NCI-H1417 treated with DMSO at 0.1 percent for 48 hours (cell line): Measurements from ENCODE around the gene WDR17.

Experiments
- DNase-seq: peaks from one replicate; lab custom pipeline; 2025; lab: John Stamatoyannopoulos, UW

Gene WDR17

DNA sequence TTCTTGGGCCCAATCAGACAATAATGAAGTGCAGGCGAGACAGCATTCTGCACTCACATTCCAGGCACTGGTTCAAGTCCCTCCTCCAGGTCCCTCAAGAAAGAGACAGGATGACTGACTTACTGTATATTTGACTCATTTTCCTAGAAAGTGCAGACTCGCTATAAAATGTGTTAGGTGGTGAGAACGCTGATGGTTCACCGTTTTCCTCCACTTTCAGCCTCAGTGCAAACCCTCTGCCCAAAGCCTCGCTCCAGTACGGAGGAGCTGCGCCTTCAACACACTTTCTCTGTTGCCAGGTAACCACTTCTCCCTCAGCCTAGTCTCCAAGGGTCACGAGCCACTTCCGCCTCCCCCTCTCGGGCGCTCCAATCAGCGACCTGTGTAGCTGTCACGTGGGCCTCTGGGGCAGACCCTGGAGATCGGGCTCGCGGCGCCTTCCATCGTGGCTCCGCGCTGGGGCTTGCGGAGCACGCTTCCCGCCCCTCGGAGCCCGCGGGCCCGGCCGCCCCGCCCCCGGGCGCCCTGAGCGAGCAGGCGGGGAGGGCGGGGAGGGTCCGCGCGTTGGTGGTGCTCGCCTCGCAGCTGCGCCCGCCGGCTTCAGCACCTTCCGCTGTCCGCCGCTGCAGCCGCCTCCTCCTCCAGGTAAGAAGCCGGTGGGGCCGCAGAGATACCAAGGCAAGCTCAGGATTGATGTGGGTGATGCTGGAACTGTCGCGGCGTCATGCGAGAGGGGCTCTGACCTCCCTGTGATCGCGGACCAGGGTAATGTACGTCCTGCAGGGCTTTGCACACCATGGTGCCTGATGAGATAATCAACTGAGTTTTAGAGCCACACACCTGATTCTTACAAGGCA is at the start of gene WDR17:
Gene WDR17, plus strand, starts transcription at position 407 of the 857 bp plus-strand sequence. CDS start 45,740 bp downstream, outside the sequence.
- DNase-seq: peak; percentile 85

DNA sequence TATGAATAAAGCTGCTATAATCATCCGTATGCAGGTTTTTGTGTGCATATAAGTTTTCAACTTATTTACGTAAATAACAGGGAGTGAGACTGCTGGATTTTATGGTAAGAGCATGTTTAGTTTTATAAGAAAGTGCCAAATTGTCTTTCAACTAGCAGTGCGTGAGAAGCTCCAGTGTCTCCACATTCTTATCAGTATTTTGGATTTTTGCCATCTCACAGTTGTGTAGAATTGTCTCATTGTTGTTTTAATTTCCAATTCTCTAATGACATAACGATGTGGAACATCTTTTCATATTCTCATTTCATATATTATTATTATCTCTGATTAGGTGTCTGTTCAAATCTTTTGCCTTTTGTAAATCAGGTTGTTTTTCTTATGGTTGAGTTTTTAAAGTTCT is 49.0 kb upstream of the WDR17 start:
- DNase-seq: no peak

DNA sequence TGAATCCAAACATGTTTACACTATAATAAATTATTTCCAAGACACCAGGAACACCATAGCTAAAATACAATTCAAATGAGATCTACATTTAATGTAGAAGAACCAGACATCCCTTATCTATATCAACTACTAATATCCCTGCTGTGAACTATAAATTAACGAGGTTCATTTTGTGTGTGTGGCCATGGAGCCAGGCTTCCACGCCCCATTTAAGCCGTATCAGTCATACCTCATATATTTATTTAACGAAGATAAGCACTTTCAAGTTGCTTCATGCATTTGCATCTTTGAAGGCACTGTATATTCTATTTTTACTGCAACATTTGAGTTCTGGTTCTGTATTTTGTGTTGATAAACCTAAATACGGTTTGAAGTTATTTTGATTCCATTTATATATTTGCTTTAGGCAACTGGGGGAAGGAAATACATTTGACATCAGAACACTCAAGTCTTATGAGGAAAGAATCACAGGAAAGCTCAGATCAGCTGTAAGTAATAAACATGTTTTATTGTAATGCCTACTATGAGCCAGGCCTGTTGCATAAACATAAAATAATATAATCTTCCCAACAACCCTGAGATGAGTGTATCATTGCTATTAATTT is 45.1 kb upstream of the WDR17 start:
- no peak for DNase-seq

DNA sequence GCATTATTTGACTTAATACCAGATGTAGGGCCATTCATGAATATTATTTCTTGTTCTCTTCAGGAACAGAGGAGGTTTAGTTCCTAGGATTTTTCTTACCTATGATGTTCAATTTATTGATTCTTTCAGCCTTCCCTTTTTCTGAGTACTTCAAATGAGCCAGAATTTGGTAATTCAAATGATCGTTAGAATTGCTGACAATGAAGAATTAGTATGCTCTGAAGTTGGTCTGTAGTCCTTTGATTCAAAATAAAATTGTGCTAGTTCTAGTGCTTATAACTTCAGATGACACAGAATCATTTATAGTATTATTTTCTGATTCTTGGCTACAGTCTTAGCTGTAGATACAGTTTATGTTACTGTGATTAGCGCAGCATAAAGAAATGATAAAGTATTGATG is 35.2 kb upstream of the WDR17 start:
- DNase-seq: no peak

DNA sequence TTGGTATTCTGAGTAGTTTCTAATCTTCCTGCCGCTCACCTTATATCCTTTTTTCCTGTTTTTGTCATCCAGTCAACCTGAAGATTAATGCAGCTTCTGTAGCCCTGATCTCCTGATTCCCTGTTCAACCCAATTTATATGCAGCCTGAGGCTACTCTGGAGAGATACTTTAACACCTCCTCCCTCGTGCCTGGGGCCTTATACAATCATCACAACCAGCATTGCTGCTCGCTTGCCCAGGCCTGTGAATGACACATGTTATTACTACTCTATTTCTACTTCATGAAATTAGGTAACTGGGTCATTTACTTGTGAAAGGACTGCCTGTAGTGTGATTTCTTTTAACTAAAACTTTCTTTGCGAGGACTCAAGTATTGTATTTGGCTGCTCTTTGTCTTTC is 33.7 kb upstream of the WDR17 start:
- no peak for DNase-seq

DNA sequence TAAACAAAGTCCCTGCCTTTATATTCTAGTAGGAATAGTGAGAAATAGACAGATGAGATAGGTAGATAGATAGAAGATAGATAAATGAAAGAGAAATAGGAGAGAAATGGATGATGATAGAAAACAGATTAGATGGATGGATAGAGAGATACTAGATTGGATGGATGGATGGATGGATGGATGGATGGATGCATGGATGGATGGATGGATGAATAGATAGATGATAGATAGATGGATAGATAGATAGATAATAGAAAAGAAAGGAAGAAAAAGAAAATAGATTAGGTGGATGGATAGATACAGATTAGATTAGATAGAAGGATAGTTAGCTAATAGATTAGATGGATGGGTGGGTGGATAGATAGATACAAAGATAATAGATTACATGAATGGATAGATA is 33.2 kb upstream of the WDR17 start:
- DNase-seq: no peak

DNA sequence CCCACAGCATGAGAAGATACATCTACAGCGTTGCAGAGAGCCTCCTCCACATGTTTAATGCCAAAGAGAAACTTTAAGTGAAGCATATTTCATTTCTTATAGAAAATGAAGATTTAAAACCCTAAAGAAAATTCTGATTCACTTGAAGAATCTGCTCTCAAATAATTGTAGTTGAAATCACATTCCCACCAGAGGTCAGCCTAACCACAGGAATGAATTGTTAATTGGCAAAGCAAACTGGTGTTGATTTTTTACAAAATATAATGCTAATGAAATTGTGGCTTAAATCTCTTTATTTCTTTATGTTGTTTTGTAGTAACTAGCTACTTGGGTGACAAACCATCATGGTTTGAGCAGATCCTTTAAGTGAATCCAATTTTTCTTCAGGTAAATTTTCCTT is 31.1 kb upstream of the WDR17 start:
- DNase-seq: no peak

DNA sequence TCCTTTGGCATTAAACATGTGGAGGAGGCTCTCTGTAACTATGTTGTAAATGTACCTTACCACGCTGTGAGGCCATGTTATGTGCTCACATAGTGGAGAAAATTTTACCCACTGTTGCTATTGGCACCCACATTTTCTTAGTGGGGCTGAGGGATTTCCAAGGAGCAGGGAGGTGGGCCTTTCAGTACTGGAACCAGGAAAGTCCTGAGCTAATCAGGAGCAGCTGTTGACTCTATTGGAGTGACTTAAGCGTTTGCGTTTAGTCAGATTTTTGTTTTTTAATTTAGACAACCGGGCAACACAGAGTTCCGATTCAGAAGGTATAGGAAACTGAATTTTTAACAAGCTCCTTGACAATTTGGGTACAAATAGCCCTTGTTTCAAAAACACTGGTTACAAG is 30.7 kb upstream of the WDR17 start:
- no peak for DNase-seq

DNA sequence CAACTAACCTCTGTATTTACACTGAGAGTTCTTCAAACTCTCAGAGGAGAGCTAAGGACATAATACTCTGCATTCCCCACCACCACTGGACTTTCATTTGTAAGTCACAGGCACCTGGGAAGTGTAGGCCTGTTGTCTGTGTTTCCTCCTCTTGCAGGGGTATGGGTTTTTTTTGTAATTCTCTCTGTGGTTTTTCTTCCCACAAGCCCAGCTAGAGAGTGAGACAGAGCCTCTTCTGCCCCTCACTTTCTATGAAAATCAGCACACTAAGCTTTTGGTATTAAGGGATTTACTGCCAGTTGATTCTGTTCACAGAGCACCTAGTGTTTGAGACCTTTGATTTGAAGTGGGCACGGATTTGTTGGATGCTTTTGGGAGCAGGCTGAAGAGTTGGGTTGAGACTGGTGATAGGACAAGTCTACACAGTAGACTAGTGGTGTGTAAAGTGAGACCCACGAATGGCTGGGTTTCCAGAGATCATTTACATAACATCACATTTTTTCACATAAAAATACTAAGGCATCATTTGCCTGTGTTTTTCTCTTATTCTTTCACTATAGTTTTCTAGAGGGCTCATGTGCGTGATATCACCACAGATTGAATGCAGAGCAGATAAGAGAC is 28.9 kb upstream of the WDR17 start:
- no peak for DNase-seq

DNA sequence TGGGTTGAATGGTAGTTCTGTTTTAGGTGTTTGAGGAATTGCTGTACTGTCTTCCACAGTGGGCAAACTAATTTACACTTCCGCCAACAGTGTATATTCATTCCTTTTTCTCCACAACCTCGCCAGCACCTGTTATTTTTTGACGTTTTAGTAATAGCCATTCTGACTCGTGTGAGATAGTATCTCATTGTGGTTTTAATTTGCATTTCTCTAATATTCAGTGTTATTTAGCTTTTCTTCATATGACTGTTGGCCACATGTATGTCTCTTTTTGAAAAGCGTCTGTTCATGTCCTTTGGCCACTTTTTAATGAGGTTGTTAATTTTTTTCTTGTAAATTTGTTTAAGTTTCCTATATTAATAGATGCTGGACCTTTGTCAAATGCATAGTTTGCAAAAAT is 26.9 kb upstream of the WDR17 start:
- DNase-seq: no peak

DNA sequence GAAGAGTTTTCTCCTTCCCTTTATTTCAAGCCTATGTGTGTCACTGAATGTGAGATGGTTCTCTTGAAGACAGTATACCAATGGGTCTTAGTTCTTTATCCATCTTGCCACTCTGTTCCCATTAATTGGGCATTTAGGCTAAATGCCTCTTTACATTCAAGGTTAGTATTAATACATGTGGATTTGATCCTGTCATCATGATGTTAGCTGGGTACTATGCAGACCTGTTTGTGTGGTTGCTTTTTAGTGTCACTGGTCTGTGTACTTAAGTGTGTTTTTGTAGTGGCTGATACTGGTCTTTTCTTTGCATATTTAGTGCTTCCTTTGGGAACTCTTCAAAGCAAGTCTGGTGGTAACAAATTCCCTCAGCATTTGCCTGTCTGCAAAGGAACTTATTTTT is 23.4 kb upstream of the WDR17 start:
- DNase-seq: no peak

DNA sequence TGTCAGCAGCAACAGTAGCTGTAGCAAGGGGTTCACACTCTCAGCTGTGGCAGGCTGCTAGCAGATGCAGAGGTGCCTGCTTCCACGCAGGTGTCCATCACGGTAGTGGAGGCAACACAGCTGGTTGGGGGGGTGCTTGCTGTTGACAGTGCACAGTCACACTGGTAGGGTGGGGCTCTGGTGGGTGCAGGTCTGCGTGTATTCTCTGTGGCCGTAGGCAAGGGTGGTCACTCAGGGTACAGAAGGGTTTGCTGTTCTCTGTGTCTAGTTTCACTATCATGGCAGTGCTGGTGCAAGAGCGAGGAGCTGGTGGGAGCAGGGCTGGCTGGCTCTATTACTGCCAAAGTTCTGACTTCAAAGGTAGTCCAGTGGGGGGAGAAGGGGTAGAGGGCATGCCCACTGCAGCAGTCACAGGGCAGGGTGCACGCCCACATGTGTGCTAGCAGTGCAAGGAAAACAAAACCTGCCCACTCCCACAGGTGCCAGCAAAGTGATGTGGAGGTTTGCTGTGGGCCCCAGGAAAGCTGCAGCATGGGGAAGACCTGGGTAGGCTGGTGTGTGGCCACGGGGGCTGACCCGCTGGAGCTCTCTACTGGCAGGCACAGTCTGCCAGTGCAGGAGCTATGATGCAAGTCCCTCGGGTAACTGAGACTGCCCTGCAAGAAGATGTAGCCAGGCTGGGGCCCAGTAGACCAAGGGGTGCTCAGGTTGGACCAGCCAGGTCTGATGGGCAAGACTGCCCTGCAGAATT is 21.6 kb upstream of the WDR17 start:
- DNase-seq: no peak

DNA sequence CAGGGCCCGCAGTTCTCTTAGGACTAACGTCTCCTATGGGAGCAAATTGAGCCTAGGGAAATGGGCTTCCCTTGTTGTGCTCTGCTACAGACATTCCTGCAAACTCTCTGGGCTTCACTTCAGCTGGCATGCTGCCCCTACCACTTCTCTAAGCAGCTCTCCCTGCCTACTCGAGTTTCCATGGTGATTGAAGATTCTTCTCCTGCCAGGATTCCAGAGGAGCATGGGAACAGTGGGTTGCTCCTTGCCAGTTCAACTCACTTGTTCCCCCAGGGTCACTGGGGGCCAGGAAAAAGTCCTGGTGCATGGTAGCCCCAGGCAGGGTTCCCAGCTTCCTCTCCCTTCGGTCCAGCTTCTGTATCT is 21.1 kb upstream of the WDR17 start:
- DNase-seq: no peak

DNA sequence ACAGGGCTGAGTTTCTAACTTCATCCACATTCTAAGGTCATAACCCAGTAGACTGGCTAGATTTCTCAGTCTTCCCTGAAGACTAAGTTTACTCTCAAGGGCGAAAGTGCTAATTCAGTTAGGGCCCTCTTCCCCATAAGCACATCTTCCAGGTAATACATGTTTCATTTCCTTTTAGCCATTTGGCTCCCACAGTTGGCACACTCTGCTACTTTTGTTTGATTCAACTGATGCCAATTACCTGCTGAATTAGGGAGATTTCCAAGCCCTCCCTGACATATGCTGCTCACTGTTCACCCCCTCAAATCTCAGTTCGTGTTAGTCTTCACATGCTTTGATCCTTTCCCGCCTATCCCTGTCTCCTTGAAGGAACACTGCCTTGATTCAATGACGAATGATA is 17.0 kb upstream of the WDR17 start:
- DNase-seq: no peak

DNA sequence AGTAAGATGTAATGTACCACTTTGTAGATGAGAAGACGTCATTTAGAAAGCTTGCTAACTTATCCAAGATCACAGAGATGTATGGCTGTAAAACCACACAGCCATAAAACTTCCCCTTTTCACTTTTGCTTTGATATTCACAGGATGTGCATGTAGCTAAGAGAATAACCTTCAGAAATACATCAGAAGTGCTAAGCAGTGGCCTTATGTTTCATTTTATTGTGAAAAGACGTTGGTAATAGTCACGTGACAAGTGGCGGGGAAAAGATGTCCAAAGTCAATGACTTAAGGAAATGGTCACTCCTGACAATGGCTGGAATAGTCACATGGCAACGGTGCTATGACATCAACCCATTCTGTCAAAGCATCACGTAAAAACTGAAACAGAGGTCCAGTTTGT is 12.9 kb upstream of the WDR17 start:
- no peak for DNase-seq

DNA sequence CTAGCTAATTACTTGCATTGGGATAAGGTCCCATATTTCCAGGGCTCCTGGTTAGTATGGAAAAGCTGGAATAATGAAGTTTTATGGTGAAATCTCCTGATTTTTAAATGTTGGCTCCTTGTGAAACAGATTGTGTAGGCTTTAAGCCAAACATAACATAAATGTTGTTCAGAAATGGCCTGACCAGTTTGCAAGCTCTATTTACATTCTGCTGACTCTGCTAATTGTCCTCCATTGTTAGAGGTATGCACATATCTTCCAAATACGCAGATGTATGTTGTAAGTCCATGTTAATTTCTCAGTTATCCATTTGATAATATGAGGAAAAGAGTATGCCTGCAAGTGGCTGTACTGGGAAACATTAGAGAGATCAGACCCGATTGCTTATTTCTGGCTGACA is 11.9 kb upstream of the WDR17 start:
- no peak for DNase-seq

DNA sequence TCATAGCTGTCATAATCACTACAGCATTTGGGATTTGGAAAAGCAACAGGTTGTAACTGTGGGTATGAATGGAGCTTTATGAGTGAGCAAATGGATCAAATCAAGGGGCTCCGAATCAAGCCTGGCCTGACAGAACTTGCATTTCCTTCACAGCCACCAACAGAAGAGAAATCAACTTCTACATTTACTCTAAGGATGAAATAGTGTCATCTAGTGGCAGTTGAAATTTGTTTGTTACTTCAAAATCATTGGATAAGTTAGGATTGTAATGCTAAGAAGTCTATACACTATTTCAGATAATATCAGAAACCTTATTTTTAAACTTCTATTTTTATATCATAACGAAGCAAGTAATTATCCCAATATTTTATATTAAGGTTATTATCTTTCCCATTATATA is 10.7 kb upstream of the WDR17 start:
- DNase-seq: no peak

DNA sequence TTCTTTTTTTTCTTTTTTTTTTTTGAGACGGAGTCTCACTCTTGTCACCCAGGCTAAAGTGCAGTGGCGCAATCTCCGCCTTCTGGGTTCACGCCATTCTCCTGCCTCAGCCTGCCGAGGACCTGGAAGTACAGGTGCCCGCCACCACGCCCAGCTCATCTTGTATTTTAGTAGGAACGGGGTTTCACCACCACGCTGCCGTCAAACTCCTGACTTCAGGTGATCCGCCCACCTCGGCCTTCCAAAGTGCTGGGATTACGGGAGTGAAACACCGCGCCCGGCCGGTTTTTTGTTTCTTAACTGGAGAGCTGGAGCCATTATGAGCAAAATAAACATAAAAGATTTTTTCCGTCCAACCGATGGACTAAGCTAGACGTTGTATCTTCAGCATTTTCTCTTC is 1.9 kb upstream of the WDR17 start:
- DNase-seq: no peak

DNA sequence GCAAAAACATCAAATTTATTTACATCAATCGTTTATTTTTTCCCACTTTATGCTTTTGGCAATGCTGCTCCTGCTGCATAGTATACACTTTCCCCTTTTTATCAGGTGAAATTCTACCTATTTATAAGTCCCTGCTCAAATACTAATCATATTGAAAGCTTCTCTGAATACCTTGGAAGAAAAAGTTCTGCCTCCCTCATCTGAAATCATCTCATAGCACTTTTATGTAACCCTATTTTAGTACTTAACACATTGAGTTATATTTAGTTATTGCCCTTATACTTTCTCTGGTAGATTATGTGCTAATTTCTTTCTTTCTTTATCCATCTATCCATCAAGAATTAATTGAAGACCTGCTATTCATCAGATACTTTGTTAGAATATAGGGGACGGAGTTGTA is 1.1 kb upstream of the WDR17 start:
- DNase-seq: no peak

DNA sequence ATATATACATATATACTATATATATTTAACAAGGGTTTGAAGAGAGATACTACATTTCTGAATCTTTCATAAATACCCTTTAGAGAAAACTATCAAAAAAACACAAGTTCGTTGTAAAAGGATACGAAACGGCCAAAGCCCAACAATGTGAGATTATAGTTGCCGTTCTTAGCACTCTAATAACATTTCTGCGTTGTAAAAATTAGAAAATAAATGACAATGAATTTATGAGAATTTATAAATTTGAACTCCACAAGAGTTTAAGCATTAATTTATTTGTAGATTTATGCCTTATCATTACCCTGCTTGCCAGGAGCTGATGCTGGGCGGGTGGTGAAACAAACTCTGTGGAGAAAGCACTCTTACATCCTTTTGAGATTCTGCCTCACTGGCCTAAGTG is 1.1 kb downstream of the WDR17 start:
- no peak for DNase-seq

DNA sequence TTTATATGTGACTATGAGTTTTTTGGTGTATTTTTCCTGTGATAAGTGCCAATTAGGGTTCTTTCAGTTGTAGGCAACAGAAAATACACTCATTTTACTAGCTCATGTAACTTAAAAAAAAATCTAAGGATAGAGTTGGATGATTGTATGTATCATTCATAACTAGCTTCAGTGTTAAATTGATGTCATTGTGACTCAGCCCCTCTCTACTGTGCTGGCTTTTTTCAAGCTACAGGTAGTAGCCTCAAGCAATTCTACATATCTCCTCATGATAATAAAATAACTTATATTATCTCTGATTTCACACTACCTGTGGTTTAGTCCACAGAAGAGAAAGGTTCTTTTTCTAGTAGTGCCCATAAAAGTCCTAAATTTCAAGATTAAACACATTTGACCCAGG is 11.9 kb downstream of the WDR17 start:
- no peak for DNase-seq

DNA sequence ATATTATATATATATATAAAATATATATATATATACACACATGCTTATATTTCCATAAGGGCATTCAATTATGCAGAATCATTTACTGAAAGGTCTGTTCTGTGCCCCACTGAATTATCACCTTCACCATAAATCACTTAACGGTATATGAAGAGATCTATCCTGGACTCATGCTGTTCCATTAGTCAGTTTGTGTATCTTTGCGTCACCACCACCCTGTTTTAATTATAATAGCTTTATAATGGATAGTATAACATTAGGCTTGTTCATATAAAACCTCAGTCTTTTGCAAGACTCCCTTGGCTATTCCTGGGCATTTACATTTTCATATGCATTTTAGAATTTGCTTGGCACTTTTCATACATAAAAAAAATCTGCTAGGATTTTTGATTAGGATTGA is 19.1 kb downstream of the WDR17 start:
- peak; percentile 75 for DNase-seq

DNA sequence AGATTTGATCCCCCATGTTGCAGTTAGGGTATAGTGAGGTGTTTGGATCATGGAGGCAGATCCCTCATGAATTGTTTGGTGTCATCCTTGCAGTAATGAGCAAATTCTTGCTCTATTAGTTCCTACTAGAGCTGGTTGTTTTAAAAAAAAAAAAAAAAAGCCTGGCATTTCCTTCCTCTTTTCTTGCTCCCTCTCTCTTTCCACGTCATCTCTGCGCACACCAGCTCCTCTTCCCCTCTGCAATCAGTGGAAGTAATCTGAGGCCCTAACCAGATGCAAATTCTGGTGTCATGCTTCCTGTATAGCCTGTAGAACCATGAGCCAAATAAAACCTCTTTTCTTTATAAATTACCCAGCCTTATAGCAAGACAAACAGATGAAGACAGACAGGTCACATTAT is 24.5 kb downstream of the WDR17 start:
- no peak for DNase-seq
